Measurements from ENCODE around the gene ENTHD1. TPM values are rescaled to one million over a fixed set of nuclear protein-coding genes. Genes with fewer than 3 reads are reported as not detected.

The ENTHD1 gene
- total and polyA plus RNA-seq, 2 of the 8 experiments (the other 6 are each of a cell fraction or from before 2014, with no cell fraction given) = not detected

- Histone ChIP-seq H3K9me3 (ENCODE audit: insufficient read depth in 2 of 2, low read depth in 1 of 2, low read length in 1 of 2) (no peaks in the 10 kb centered on the region), H3K4me1 (replicated peaks in 1 of 4; ENCODE audit: control insufficient read depth in 3 of 4, insufficient read depth in 4 of 4, low read length in 3 of 4) (peaks cover 0 to 5% (median 0%) of the 10 kb centered on the region in 4 experiments; a peak in 1 of 7 replicates), H2BK120ac (replicated peaks; ENCODE audit: low read depth, low read length) (no peak overlapping the region), H3K79me2 (ENCODE audit: control insufficient read depth in 1 of 2, insufficient read depth in 2 of 2, low read length in 2 of 2) (no peaks in the 10 kb centered on the region), H3K18ac (ENCODE audit: extremely low read depth, low read length) (no peak overlapping the region), H3K36me3 (ENCODE audit: control insufficient read depth in 2 of 4, insufficient read depth in 4 of 4, low read length in 3 of 4) (no peaks in the 10 kb centered on the region), H3K4me2 (ENCODE audit: insufficient read depth in 1 of 2, low read depth in 2 of 2, low read length in 2 of 2) (no peak overlapping the region), H4K5ac (ENCODE audit: insufficient read length, low read depth, low read length) (no peak overlapping the region), H3K9ac (replicated peaks in 1 of 4; ENCODE audit: extremely low read depth in 1 of 4, low read depth in 3 of 4, low read length in 3 of 4) (no peak overlapping the region), H3K23ac (ENCODE audit: insufficient read length) (no peak overlapping the region), H3K27me3 (replicated peaks in 1 of 4; ENCODE audit: control insufficient read depth in 3 of 4, extremely low read depth in 1 of 4, insufficient read depth in 3 of 4, low read length in 3 of 4) (no peaks in the 10 kb centered on the region), H2AK5ac (ENCODE audit: low read depth, low read length) (no peak overlapping the region), H3K4ac (replicated peaks; ENCODE audit: insufficient read length, low read depth, low read length) (no peak overlapping the region), H3K23me2 (ENCODE audit: low read depth, low read length) (no peaks in the 10 kb centered on the region), H4K91ac (replicated peaks; ENCODE audit: insufficient read length, low read length) (no peak overlapping the region), H3K27ac (ENCODE audit: low read depth, low read length) (no peak overlapping the region), H2BK5ac (ENCODE audit: low read depth, low read length) (no peak overlapping the region), H2BK15ac (ENCODE audit: low read length) (no peak overlapping the region), H3K14ac (ENCODE audit: insufficient read length) (no peak overlapping the region), H2BK12ac (ENCODE audit: low read depth, low read length) (no peak overlapping the region), H3K56ac (replicated peaks; ENCODE audit: insufficient read length, low read depth, low read length) (no peak overlapping the region), H4K20me1 (replicated peaks in 1 of 2; ENCODE audit: control insufficient read depth in 1 of 2, insufficient read depth in 2 of 2, low read length in 2 of 2) (no peaks in the 10 kb centered on the region), H2BK20ac (ENCODE audit: low read length) (no peak overlapping the region), H4K8ac (ENCODE audit: extremely low read depth, insufficient read depth, low read length) (no peak overlapping the region), H3K4me3 (ENCODE audit: extremely low read depth in 1 of 4, insufficient read depth in 2 of 4, low read depth in 3 of 4, low read length in 4 of 4) (no peak overlapping the region), H3K79me1 (ENCODE audit: low read depth, low read length) (no peaks in the 10 kb centered on the region), H2AFZ (ENCODE audit: low read length) (no peak overlapping the region)
- TF ChIP-seq KDM5A (IDR thresholded peaks at IDR 0.05; ENCODE audit: low read length) (no peak), PHF8 (conservative IDR thresholded peaks at IDR 0.05; ENCODE audit: low read depth, low read length) (no peak), CHD2 (IDR thresholded peaks at IDR 0.05; ENCODE audit: low read length) (no peak), POLR2A (IDR thresholded peaks at IDR 0.05; ENCODE audit: control extremely low read depth in 1 of 2, low read depth in 2 of 2, low read length in 2 of 2) (no peak)
- WGBS, 2 experiments (ENCODE audit: extremely low coverage in 1 of 2, insufficient coverage in 1 of 2, insufficient read length in 1 of 2, insufficient replicate concordance in 2 of 2, low coverage in 1 of 2, low lambda C conversion rate in 2 of 2, missing lambda C conversion rate in 1 of 2) = 86% methylated on average over 15 of the region's 15 CpGs; no CpG with 5 or more reads in 1 of the 2 experiments
- ChIA-PET CTCF (ENCODE audit: partially characterized antibody) (no interaction called here), POLR2A (ENCODE audit: partially characterized antibody) (no interaction called here)
- peak in 1 of 2 experiments; percentile 37 for DNase-seq (ENCODE audit: low read depth in 1 of 2, low spot score in 2 of 2)
- no peak for FAIRE-seq
These were observed 166.0 kb downstream of the ENTHD1 start for GRCh38 chr22:39727541-39727940.

Data from H1 (cell line).